ENCODE results near the gene NUMBL. TPM values are rescaled to one million over a fixed set of nuclear protein-coding genes. Genes with fewer than 3 reads are reported as not detected.

The NUMBL gene
- total and polyA plus RNA-seq, 2 of the 8 experiments (the other 6 are each of a cell fraction or from before 2014, with no cell fraction given) = 13.5 to 24.8 TPM

DNA sequence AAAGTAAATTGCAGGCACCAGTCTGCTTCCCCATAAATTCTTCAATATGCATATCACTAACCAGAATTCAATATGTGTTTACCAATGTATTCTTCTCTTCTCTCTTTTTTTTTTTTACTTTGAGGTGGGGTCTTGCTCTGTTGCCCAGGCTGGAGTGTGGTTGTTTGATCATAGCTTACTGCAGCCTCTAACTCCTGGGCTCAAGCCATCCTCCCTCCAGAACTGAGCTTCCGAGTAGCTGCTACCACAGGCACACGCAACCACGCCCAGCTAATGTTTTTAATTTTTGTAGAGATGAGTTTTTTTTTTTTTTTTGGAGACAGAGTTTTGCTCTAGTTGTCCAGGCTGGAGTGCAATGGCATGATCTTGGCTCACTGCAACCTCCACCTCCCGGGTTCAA lies 72.5 kb downstream of the NUMBL start:
- Histone ChIP-seq H4K91ac (replicated peaks; ENCODE audit: insufficient read length, low read length) (no peak overlapping the region), H3K9ac (replicated peaks in 1 of 4; ENCODE audit: extremely low read depth in 1 of 4, low read depth in 3 of 4, low read length in 3 of 4) (no peak overlapping the region), H3K4me1 (replicated peaks in 1 of 4; ENCODE audit: control insufficient read depth in 3 of 4, insufficient read depth in 4 of 4, low read length in 3 of 4) (peaks cover 0 to 6% (median 5%) of the 10 kb centered on the region in 4 experiments; a peak in 5 of 7 replicates), H4K5ac (ENCODE audit: insufficient read length, low read depth, low read length) (no peak overlapping the region), H4K20me1 (replicated peaks in 1 of 2; ENCODE audit: control insufficient read depth in 1 of 2, insufficient read depth in 2 of 2, low read length in 2 of 2) (peaks cover 2 to 6% of the 10 kb centered on the region in 2 experiments), H2AK5ac (ENCODE audit: low read depth, low read length) (no peak overlapping the region), H3K23me2 (ENCODE audit: low read depth, low read length) (peaks cover 8% of the 10 kb centered on the region), H3K79me1 (ENCODE audit: low read depth, low read length) (no peaks in the 10 kb centered on the region), H2BK120ac (replicated peaks; ENCODE audit: low read depth, low read length) (no peak overlapping the region), H2BK15ac (ENCODE audit: low read length) (no peak overlapping the region), H2BK5ac (ENCODE audit: low read depth, low read length) (no peak overlapping the region), H2BK12ac (ENCODE audit: low read depth, low read length) (no peak overlapping the region), H3K27me3 (replicated peaks in 1 of 4; ENCODE audit: control insufficient read depth in 3 of 4, extremely low read depth in 1 of 4, insufficient read depth in 3 of 4, low read length in 3 of 4) (no peaks in the 10 kb centered on the region; a peak in 1 of 7 replicates), H4K8ac (ENCODE audit: extremely low read depth, insufficient read depth, low read length) (no peak overlapping the region), H3K27ac (ENCODE audit: low read depth, low read length) (no peak overlapping the region), H3K23ac (ENCODE audit: insufficient read length) (no peak overlapping the region), H3K36me3 (ENCODE audit: control insufficient read depth in 2 of 4, insufficient read depth in 4 of 4, low read length in 3 of 4) (peaks cover 3 to 25% (median 14%) of the 10 kb centered on the region in 4 experiments; a peak in 7 of 8 replicates), H3K9me3 (ENCODE audit: insufficient read depth in 2 of 2, low read depth in 1 of 2, low read length in 1 of 2) (no peaks in the 10 kb centered on the region), H3K56ac (replicated peaks; ENCODE audit: insufficient read length, low read depth, low read length) (no peak overlapping the region), H2AFZ (ENCODE audit: low read length) (no peak overlapping the region), H3K4me2 (ENCODE audit: insufficient read depth in 1 of 2, low read depth in 2 of 2, low read length in 2 of 2) (no peak overlapping the region), H3K79me2 (ENCODE audit: control insufficient read depth in 1 of 2, insufficient read depth in 2 of 2, low read length in 2 of 2) (no peaks in the 10 kb centered on the region), H2BK20ac (ENCODE audit: low read length) (no peak overlapping the region), H3K4me3 (ENCODE audit: extremely low read depth in 1 of 4, insufficient read depth in 2 of 4, low read depth in 3 of 4, low read length in 4 of 4) (no peak overlapping the region), H3K14ac (ENCODE audit: insufficient read length) (no peak overlapping the region), H3K18ac (ENCODE audit: extremely low read depth, low read length) (no peak overlapping the region), H3K4ac (replicated peaks; ENCODE audit: insufficient read length, low read depth, low read length) (no peak overlapping the region)
- CTCF ChIA-PET (ENCODE audit: partially characterized antibody) = no interaction called here
- FAIRE-seq (no peak), DNase-seq (ENCODE audit: low read depth in 1 of 2, low spot score in 2 of 2) (no peak)
- 92% methylated on average over 4 of the region's 4 CpGs; no CpG with 5 or more reads in 1 of the 2 experiments for WGBS, 2 experiments (ENCODE audit: extremely low coverage in 1 of 2, insufficient coverage in 1 of 2, insufficient read length in 1 of 2, insufficient replicate concordance in 2 of 2, low coverage in 1 of 2, low lambda C conversion rate in 2 of 2, missing lambda C conversion rate in 1 of 2)
- POLR2A ChIA-PET (ENCODE audit: partially characterized antibody) = interaction anchor here (0.7 to 1.1 kb wide), 2 partner anchors 8 to 13 kb away, joined by 3 read pairs; no protein-coding TSS in a partner anchor
- TF ChIP-seq JUN (IDR thresholded peaks at IDR 0.05; ENCODE audit: low read depth, low read length) (no peak), POU5F1 (IDR thresholded peaks at IDR 0.05; ENCODE audit: low read depth, low read length) (no peak), TAF7 (optimal IDR thresholded peaks at IDR 0.05; ENCODE audit: borderline replicate concordance, low read depth, low read length) (no peak), EZH2 (IDR thresholded peaks at IDR 0.05; ENCODE audit: low read depth, low read length, severe bottlenecking) (no peak), SAP30 (IDR thresholded peaks at IDR 0.05; ENCODE audit: insufficient read depth, insufficient replicate concordance, low read length) (no peak), TBP (IDR thresholded peaks at IDR 0.05; ENCODE audit: low read depth, low read length) (no peak), CTBP2 (IDR thresholded peaks at IDR 0.05; ENCODE audit: borderline replicate concordance, insufficient read depth, insufficient read length, low read length) (no peak), CHD2 (IDR thresholded peaks at IDR 0.05; ENCODE audit: low read length) (no peak), HDAC2 (IDR thresholded peaks at IDR 0.05; ENCODE audit: borderline replicate concordance in 1 of 2, low read depth in 2 of 2, low read length in 2 of 2) (no peak), SP4 (IDR thresholded peaks at IDR 0.05; ENCODE audit: low read length) (no peak), FOSL1 (IDR thresholded peaks at IDR 0.05; ENCODE audit: insufficient read depth, low read depth, low read length) (no peak), GABPA (IDR thresholded peaks at IDR 0.05; ENCODE audit: borderline replicate concordance, insufficient read depth, low read length) (no peak)
- TF ChIP-seq, protein P1, sequence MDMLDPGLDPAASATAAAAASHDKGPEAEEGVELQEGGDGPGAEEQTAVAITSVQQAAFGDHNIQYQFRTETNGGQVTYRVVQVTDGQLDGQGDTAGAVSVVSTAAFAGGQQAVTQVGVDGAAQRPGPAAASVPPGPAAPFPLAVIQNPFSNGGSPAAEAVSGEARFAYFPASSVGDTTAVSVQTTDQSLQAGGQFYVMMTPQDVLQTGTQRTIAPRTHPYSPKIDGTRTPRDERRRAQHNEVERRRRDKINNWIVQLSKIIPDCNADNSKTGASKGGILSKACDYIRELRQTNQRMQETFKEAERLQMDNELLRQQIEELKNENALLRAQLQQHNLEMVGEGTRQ (IDR thresholded peaks at IDR 0.05; ENCODE audit: low read length) = no peak
